ENCODE data around the gene ANXA2. TPM values are rescaled to one million over a fixed set of nuclear protein-coding genes. Genes with fewer than 3 reads are reported as not detected.
A peak's percentile ranks its signal among the peaks of the same experiment; 100 is the strongest.

Gene ANXA2
- polyA plus RNA-seq, 1 of the 3 experiments (the other 2 are of a cell fraction), result 4,669 TPM

DNA sequence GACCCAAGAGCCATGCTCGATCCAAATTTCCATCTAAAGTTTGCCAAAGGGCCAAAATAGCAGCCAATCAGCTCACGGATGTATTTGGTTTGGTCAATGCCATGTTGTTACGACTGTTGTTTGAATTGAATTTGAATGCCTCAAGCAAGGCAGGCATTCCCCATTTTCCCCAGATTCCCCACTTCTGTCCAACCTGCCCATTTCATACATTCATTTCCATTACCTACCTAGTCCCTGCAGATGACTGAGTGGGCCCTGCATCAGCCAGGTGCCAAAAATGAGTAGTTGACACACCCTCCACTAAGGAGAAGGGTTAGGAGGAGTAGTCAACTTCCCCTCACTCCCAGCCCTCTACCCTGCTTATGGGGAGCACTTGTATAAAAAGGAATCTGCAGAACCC is 51.7 kb downstream of the ANXA2 start:
- H3K4me3 ChIP-seq (ENCODE audit: low read depth in 2 of 2, low read length in 1 of 2), result no peak overlapping the region
- peaks cover 82% of the 10 kb centered on the region for H3F3A ChIP-seq (replicated peaks; ENCODE audit: insufficient read depth)
- TF ChIP-seq, protein P1, sequence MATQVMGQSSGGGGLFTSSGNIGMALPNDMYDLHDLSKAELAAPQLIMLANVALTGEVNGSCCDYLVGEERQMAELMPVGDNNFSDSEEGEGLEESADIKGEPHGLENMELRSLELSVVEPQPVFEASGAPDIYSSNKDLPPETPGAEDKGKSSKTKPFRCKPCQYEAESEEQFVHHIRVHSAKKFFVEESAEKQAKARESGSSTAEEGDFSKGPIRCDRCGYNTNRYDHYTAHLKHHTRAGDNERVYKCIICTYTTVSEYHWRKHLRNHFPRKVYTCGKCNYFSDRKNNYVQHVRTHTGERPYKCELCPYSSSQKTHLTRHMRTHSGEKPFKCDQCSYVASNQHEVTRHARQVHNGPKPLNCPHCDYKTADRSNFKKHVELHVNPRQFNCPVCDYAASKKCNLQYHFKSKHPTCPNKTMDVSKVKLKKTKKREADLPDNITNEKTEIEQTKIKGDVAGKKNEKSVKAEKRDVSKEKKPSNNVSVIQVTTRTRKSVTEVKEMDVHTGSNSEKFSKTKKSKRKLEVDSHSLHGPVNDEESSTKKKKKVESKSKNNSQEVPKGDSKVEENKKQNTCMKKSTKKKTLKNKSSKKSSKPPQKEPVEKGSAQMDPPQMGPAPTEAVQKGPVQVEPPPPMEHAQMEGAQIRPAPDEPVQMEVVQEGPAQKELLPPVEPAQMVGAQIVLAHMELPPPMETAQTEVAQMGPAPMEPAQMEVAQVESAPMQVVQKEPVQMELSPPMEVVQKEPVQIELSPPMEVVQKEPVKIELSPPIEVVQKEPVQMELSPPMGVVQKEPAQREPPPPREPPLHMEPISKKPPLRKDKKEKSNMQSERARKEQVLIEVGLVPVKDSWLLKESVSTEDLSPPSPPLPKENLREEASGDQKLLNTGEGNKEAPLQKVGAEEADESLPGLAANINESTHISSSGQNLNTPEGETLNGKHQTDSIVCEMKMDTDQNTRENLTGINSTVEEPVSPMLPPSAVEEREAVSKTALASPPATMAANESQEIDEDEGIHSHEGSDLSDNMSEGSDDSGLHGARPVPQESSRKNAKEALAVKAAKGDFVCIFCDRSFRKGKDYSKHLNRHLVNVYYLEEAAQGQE (IDR thresholded peaks at IDR 0.05; ENCODE audit: low read depth, low read length), result no peak
- TF ChIP-seq EZH2phosphoT487 (IDR thresholded peaks at IDR 0.05; ENCODE audit: borderline replicate concordance, low read depth), result no peak
- TF ChIP-seq RAD21 (IDR thresholded peaks at IDR 0.05; ENCODE audit: low read length), result no peak
- TF ChIP-seq JUND (IDR thresholded peaks at IDR 0.05), result no peak
- no peak; the same call in 1 of the 2 replicates for TF ChIP-seq POLR2AphosphoS5 (IDR thresholded peaks at IDR 0.05; ENCODE audit: low read depth, low read length)
- TF ChIP-seq SIN3A (IDR thresholded peaks at IDR 0.05; ENCODE audit: borderline replicate concordance, low read depth, low read length), result no peak
- TF ChIP-seq FOXM1 (IDR thresholded peaks at IDR 0.05; ENCODE audit: low read depth), result no peak
- TF ChIP-seq TCF12 (IDR thresholded peaks at IDR 0.05), result no peak
- TF ChIP-seq GABPA (IDR thresholded peaks at IDR 0.05; ENCODE audit: low read depth), result no peak
- peak overlapping the region in 1 of 2 experiments; percentile 49; a peak in 1 of 4 replicates for H3K27ac ChIP-seq (ENCODE audit: low read depth in 2 of 2, low read length in 1 of 2)
- H3K27me3 ChIP-seq (ENCODE audit: insufficient read depth), result no peaks in the 10 kb centered on the region
- CTCF ChIA-PET, result interaction anchor here (1.6 kb wide), 1 partner anchor 19 kb away, joined by 3 read pairs; no protein-coding TSS in a partner anchor
- DNase-seq, result no peak
- no peaks in the 10 kb centered on the region for H3K9me3 ChIP-seq
- peaks cover 4 to 8% of the 10 kb centered on the region in 2 experiments; a peak in 2 of 4 replicates for H3K4me1 ChIP-seq (ENCODE audit: control insufficient read depth in 1 of 2, insufficient read depth in 2 of 2, low read depth in 1 of 2, low read length in 1 of 2)
- H3K9me2 ChIP-seq, result no peaks in the 10 kb centered on the region
- no peak overlapping the region for H2AFZ ChIP-seq (ENCODE audit: low read depth)
- H3K4me2 ChIP-seq, result no peak overlapping the region
- no peak overlapping the region for H3K9ac ChIP-seq
- H3K79me2 ChIP-seq (ENCODE audit: insufficient read depth), result no peaks in the 10 kb centered on the region
- peaks cover 64% of the 10 kb centered on the region for H4K20me1 ChIP-seq (ENCODE audit: insufficient read depth)
- 92% methylated on average over 3 of the region's 3 CpGs for WGBS (ENCODE audit: low lambda C conversion rate)
- peaks cover 58 to 59% of the 10 kb centered on the region in 2 experiments for H3K36me3 ChIP-seq (replicated peaks in 1 of 2; ENCODE audit: control insufficient read depth in 1 of 2, insufficient read depth in 2 of 2, low read length in 1 of 2)
- POLR2A ChIA-PET, result no interaction called here

DNA sequence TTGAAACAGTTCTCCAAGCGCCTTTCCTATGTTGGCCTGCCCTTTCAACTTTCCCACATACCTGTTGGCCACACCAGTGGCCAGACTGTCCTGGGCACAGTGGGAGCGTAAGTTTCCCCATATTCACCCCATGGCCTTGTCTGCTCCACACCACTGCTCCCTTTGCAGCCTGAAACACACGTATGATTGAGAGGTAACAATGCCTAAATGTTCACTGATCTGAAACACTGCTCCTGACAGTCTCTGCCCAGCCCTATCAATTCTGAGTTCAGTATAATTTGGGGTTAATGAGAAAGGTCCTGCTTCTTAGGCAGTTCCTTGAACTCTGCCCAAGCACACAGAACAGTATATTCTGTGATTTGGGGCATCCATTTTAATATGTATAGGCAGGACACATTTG is 52.2 kb downstream of the ANXA2 start:
- H3K79me2 ChIP-seq (ENCODE audit: insufficient read depth), result no peaks in the 10 kb centered on the region
- no peak overlapping the region for H3K9ac ChIP-seq
- peaks cover 4 to 5% of the 10 kb centered on the region in 2 experiments; a peak in 1 of 4 replicates for H3K4me1 ChIP-seq (ENCODE audit: control insufficient read depth in 1 of 2, insufficient read depth in 2 of 2, low read depth in 1 of 2, low read length in 1 of 2)
- peaks cover 78% of the 10 kb centered on the region for H3F3A ChIP-seq (replicated peaks; ENCODE audit: insufficient read depth)
- WGBS (ENCODE audit: low lambda C conversion rate), result 94% methylated on average over 3 of the region's 3 CpGs
- no peaks in the 10 kb centered on the region for H3K9me2 ChIP-seq
- no peak overlapping the region for H3K4me2 ChIP-seq
- H3K4me3 ChIP-seq (ENCODE audit: low read depth in 2 of 2, low read length in 1 of 2), result no peak overlapping the region
- ChIA-PET POLR2A (no interaction called here), CTCF (interaction anchor here (1.6 kb wide), 1 partner anchor 18 kb away, joined by 3 read pairs; no protein-coding TSS in a partner anchor)
- H3K9me3 ChIP-seq, result no peaks in the 10 kb centered on the region
- no peaks in the 10 kb centered on the region for H3K27me3 ChIP-seq (ENCODE audit: insufficient read depth)
- no peak for DNase-seq
- H4K20me1 ChIP-seq (ENCODE audit: insufficient read depth), result peaks cover 59% of the 10 kb centered on the region
- H2AFZ ChIP-seq (ENCODE audit: low read depth), result no peak overlapping the region
- H3K36me3 ChIP-seq (replicated peaks in 1 of 2; ENCODE audit: control insufficient read depth in 1 of 2, insufficient read depth in 2 of 2, low read length in 1 of 2), result peaks cover 53 to 54% of the 10 kb centered on the region in 2 experiments
- H3K27ac ChIP-seq (ENCODE audit: low read depth in 2 of 2, low read length in 1 of 2), result peak overlapping the region in 1 of 2 experiments; percentile 49; a peak in 1 of 4 replicates
- TF ChIP-seq EZH2phosphoT487 (IDR thresholded peaks at IDR 0.05; ENCODE audit: borderline replicate concordance, low read depth), result no peak
- peak; percentile 9; the same call in 1 of the 2 replicates for TF ChIP-seq POLR2AphosphoS5 (IDR thresholded peaks at IDR 0.05; ENCODE audit: low read depth, low read length)
- no peak for TF ChIP-seq ELF1 (IDR thresholded peaks at IDR 0.05)
- TF ChIP-seq MXI1 (IDR thresholded peaks at IDR 0.05; ENCODE audit: low read depth, low read length), result no peak
- TF ChIP-seq FOXM1 (IDR thresholded peaks at IDR 0.05; ENCODE audit: low read depth), result no peak
